ENCODE results near the gene PREX1. TPM values are rescaled to one million over a fixed set of nuclear protein-coding genes. Genes with fewer than 3 reads are reported as not detected.

The PREX1 gene
- total and polyA plus RNA-seq, 8 donors, result 1.5 to 13.2 (median 6.3) TPM

- ATAC-seq (no peak), DNase-seq (no peak), FAIRE-seq (no peak)
- WGBS, 2 donors, result 80 to 82% methylated on average over 6 of the region's 6 CpGs
- H3K9me3 ChIP-seq, result no peaks in the 10 kb centered on the region
- H3K4me1 ChIP-seq, result no peaks in the 10 kb centered on the region
- intact Hi-C loops (cut with DNase I), result no loop called here
- TF ChIP-seq CTCF (IDR thresholded peaks at IDR 0.05), result no peak
- H3K27me3 ChIP-seq, result no peaks in the 10 kb centered on the region
- no peak overlapping the region for H3K27ac ChIP-seq
- no peak overlapping the region for H3K4me3 ChIP-seq
- no peaks in the 10 kb centered on the region for H3K36me3 ChIP-seq
These were observed 74.8 kb downstream of the PREX1 start for GRCh38 chr20:48752963-48753362.

- H3K9me3 ChIP-seq, result no peaks in the 10 kb centered on the region
- no peak for FAIRE-seq
- 56 to 58% methylated on average over 4 of the region's 4 CpGs for WGBS, 2 donors
- no peaks in the 10 kb centered on the region for H3K4me1 ChIP-seq
- no peak overlapping the region for H3K27ac ChIP-seq
- no peaks in the 10 kb centered on the region for H3K36me3 ChIP-seq
- ATAC-seq, result no peak
- H3K4me3 ChIP-seq, result no peak overlapping the region
- intact Hi-C loops (cut with DNase I), result no loop called here
- no peak for DNase-seq
- H3K27me3 ChIP-seq, result no peaks in the 10 kb centered on the region
- no peak for TF ChIP-seq CTCF (IDR thresholded peaks at IDR 0.05)
These were observed 75.9 kb downstream of the PREX1 start for GRCh38 chr20:48751871-48752270.

- H3K4me1 ChIP-seq, result no peaks in the 10 kb centered on the region
- TF ChIP-seq CTCF (IDR thresholded peaks at IDR 0.05), result no peak
- H3K27me3 ChIP-seq, result no peaks in the 10 kb centered on the region
- no peak overlapping the region for H3K4me3 ChIP-seq
- WGBS, 2 donors, result 63 to 64% methylated on average over 18 of the region's 18 CpGs
- DNase-seq (no peak), FAIRE-seq (no peak), ATAC-seq (peak in 2 of 4 donors; percentile 41 to 77)
- no peaks in the 10 kb centered on the region for H3K9me3 ChIP-seq
- no peaks in the 10 kb centered on the region for H3K36me3 ChIP-seq
- H3K27ac ChIP-seq, result no peak overlapping the region
- intact Hi-C loops (cut with DNase I), result no loop called here
These were observed 76.7 kb downstream of the PREX1 start for GRCh38 chr20:48750941-48751635.

- Histone ChIP-seq H3K4me3 (no peak overlapping the region), H3K36me3 (no peaks in the 10 kb centered on the region), H3K27ac (no peak overlapping the region), H3K4me1 (no peaks in the 10 kb centered on the region), H3K9me3 (no peaks in the 10 kb centered on the region), H3K27me3 (no peaks in the 10 kb centered on the region)
- DNase-seq, result no peak
- TF ChIP-seq CTCF (IDR thresholded peaks at IDR 0.05), result no peak
- no peak for FAIRE-seq
- no peak for ATAC-seq
- intact Hi-C loops (cut with DNase I), result no loop called here
- 92 to 97% methylated on average over 3 of the region's 3 CpGs for WGBS, 2 donors
These were observed 77.4 kb downstream of the PREX1 start for GRCh38 chr20:48750376-48750775.

GRCh38 chr20:48749437-48749836 lies 78.4 kb downstream of the PREX1 start:
- intact Hi-C loops (cut with DNase I), result no loop called here
- WGBS, 2 donors, result 78 to 90% methylated on average over 8 to 10 of the region's 10 CpGs
- no peak overlapping the region for H3K27ac ChIP-seq
- H3K9me3 ChIP-seq, result no peaks in the 10 kb centered on the region
- H3K4me3 ChIP-seq, result no peak overlapping the region
- no peak for DNase-seq
- H3K27me3 ChIP-seq, result no peaks in the 10 kb centered on the region
- H3K36me3 ChIP-seq, result no peaks in the 10 kb centered on the region
- no peak for ATAC-seq
- FAIRE-seq, result no peak
- no peak for TF ChIP-seq CTCF (IDR thresholded peaks at IDR 0.05)
- H3K4me1 ChIP-seq, result no peaks in the 10 kb centered on the region
